Measurements from ENCODE around the gene IL6.

Gene IL6

DNA sequence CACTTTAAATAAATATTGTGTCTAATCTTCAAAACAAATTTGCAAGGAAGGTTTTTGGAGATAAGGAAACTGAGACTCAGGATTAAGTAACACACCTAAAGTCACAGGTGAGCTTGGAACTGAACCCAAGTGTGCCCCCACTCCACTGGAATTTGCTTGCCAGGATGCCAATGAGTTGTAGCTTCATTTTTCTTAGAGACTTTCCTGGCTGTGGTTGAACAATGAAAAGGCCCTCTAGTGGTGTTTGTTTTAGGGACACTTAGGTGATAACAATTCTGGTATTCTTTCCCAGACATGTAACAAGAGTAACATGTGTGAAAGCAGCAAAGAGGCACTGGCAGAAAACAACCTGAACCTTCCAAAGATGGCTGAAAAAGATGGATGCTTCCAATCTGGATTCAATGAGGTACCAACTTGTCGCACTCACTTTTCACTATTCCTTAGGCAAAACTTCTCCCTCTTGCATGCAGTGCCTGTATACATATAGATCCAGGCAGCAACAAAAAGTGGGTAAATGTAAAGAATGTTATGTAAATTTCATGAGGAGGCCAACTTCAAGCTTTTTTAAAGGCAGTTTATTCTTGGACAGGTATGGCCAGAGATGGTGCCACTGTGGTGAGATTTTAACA is 1.5 kb downstream of the IL6 start:
- Histone ChIP-seq H3K27ac (ENCODE audit: poor library complexity, severe bottlenecking) (peak overlapping the region; percentile 90), H3K4me3 (ENCODE audit: severe bottlenecking) (no peak overlapping the region), H3K27me3 (ENCODE audit: insufficient read depth, poor library complexity, severe bottlenecking) (no peaks in the 10 kb centered on the region), H3K9me3 (ENCODE audit: severe bottlenecking) (no peaks in the 10 kb centered on the region), H3K4me1 (ENCODE audit: insufficient read depth, poor library complexity, severe bottlenecking) (peaks cover 39% of the 10 kb centered on the region), H3K36me3 (ENCODE audit: low read depth) (peaks cover 10% of the 10 kb centered on the region)
- peak; percentile 9; the same call in 2 of the 3 replicates for ATAC-seq (ENCODE audit: low read depth)
- no peak for DNase-seq (ENCODE audit: low spot score)
- TF ChIP-seq, protein P1, sequence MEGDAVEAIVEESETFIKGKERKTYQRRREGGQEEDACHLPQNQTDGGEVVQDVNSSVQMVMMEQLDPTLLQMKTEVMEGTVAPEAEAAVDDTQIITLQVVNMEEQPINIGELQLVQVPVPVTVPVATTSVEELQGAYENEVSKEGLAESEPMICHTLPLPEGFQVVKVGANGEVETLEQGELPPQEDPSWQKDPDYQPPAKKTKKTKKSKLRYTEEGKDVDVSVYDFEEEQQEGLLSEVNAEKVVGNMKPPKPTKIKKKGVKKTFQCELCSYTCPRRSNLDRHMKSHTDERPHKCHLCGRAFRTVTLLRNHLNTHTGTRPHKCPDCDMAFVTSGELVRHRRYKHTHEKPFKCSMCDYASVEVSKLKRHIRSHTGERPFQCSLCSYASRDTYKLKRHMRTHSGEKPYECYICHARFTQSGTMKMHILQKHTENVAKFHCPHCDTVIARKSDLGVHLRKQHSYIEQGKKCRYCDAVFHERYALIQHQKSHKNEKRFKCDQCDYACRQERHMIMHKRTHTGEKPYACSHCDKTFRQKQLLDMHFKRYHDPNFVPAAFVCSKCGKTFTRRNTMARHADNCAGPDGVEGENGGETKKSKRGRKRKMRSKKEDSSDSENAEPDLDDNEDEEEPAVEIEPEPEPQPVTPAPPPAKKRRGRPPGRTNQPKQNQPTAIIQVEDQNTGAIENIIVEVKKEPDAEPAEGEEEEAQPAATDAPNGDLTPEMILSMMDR (IDR thresholded peaks at IDR 0.05; ENCODE audit: poor library complexity, severe bottlenecking): peak; percentile 82

- DNase-seq (ENCODE audit: low spot score): no peak
- Histone ChIP-seq H3K27ac (ENCODE audit: poor library complexity, severe bottlenecking) (peak overlapping the region; percentile 90), H3K9me3 (ENCODE audit: severe bottlenecking) (no peaks in the 10 kb centered on the region), H3K27me3 (ENCODE audit: insufficient read depth, poor library complexity, severe bottlenecking) (no peaks in the 10 kb centered on the region), H3K4me3 (ENCODE audit: severe bottlenecking) (no peak overlapping the region), H3K4me1 (ENCODE audit: insufficient read depth, poor library complexity, severe bottlenecking) (peaks cover 39% of the 10 kb centered on the region), H3K36me3 (ENCODE audit: low read depth) (peaks cover 10% of the 10 kb centered on the region)
- ATAC-seq (ENCODE audit: low read depth): no peak
- TF ChIP-seq, protein P1 (IDR thresholded peaks at IDR 0.05; ENCODE audit: poor library complexity, severe bottlenecking): no peak
Observed at GRCh38 chr7:22729180-22729825, 2.3 kb downstream of the IL6 start.

- DNase-seq (ENCODE audit: low spot score): no peak
- TF ChIP-seq, protein P1 (IDR thresholded peaks at IDR 0.05; ENCODE audit: poor library complexity, severe bottlenecking): no peak
- no peak overlapping the region for H3K4me3 ChIP-seq (ENCODE audit: severe bottlenecking)
- no peaks in the 10 kb centered on the region for H3K9me3 ChIP-seq (ENCODE audit: severe bottlenecking)
- peaks cover 39% of the 10 kb centered on the region for H3K4me1 ChIP-seq (ENCODE audit: insufficient read depth, poor library complexity, severe bottlenecking)
- H3K27ac ChIP-seq (ENCODE audit: poor library complexity, severe bottlenecking): peak overlapping the region; percentile 90
- peaks cover 10% of the 10 kb centered on the region for H3K36me3 ChIP-seq (ENCODE audit: low read depth)
- no peak for ATAC-seq (ENCODE audit: low read depth)
- H3K27me3 ChIP-seq (ENCODE audit: insufficient read depth, poor library complexity, severe bottlenecking): no peaks in the 10 kb centered on the region
Observed at GRCh38 chr7:22730066-22730710, 3.2 kb downstream of the IL6 start.

DNA sequence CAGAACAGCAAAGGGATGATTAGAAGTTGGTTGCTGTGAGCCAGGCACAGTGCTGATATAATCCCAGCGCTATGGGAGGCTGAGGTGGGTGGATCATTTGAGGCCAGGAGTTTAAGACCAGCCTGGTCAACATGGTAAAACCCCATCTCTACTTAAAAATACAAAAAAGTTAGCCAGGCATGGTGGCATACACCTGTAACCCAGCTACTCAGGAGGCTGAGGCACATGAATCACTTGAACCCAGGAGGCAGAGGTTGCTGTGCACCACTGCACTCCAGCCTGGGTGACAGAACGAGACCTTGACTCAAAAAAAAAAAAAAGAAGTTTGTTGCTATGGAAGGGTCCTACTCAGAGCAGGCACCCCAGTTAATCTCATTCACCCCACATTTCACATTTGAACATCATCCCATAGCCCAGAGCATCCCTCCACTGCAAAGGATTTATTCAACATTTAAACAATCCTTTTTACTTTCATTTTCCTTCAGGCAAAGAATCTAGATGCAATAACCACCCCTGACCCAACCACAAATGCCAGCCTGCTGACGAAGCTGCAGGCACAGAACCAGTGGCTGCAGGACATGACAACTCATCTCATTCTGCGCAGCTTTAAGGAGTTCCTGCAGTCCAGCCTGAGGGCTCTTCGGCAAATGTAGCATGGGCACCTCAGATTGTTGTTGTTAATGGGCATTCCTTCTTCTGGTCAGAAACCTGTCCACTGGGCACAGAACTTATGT is 4.1 kb downstream of the IL6 start:
- H3K27me3 ChIP-seq (ENCODE audit: insufficient read depth, poor library complexity, severe bottlenecking): no peaks in the 10 kb centered on the region
- TF ChIP-seq, protein P1 (IDR thresholded peaks at IDR 0.05; ENCODE audit: poor library complexity, severe bottlenecking): no peak
- H3K4me1 ChIP-seq (ENCODE audit: insufficient read depth, poor library complexity, severe bottlenecking): peaks cover 35% of the 10 kb centered on the region
- H3K4me3 ChIP-seq (ENCODE audit: severe bottlenecking): no peak overlapping the region
- ATAC-seq (ENCODE audit: low read depth) (peak; percentile 74), DNase-seq (ENCODE audit: low spot score) (peak; percentile 87)
- H3K27ac ChIP-seq (ENCODE audit: poor library complexity, severe bottlenecking): peak overlapping the region; percentile 90
- no peaks in the 10 kb centered on the region for H3K9me3 ChIP-seq (ENCODE audit: severe bottlenecking)
- H3K36me3 ChIP-seq (ENCODE audit: low read depth): peaks cover 10% of the 10 kb centered on the region

Measured in RWPE2 (cell line).